ENCODE measurements around the gene CDK10.

- TF ChIP-seq CTCF (IDR thresholded peaks at IDR 0.05) (no peak), POLR2A (IDR thresholded peaks at IDR 0.05) (no peak), EP300 (IDR thresholded peaks at IDR 0.05) (no peak), POLR2AphosphoS5 (IDR thresholded peaks at IDR 0.05) (no peak)
Observed at GRCh38 chr16:89741342-89742014, 55.0 kb downstream of the CDK10 start.

Measured in suprapubic skin (tissue), 4 donors.